AG08395 (cell line): ENCODE results near the gene EXOC3.

Experiments
- DNase-seq: peaks from one replicate; pipeline ENCODE4 v3.0.0; 2012; ENCODE audit warnings: mixed read lengths, low spot score

EXOC3 gene

GRCh38 chr5:457195-457961, 14.4 kb downstream of the EXOC3 start:
- DNase-seq, result no peak

DNA sequence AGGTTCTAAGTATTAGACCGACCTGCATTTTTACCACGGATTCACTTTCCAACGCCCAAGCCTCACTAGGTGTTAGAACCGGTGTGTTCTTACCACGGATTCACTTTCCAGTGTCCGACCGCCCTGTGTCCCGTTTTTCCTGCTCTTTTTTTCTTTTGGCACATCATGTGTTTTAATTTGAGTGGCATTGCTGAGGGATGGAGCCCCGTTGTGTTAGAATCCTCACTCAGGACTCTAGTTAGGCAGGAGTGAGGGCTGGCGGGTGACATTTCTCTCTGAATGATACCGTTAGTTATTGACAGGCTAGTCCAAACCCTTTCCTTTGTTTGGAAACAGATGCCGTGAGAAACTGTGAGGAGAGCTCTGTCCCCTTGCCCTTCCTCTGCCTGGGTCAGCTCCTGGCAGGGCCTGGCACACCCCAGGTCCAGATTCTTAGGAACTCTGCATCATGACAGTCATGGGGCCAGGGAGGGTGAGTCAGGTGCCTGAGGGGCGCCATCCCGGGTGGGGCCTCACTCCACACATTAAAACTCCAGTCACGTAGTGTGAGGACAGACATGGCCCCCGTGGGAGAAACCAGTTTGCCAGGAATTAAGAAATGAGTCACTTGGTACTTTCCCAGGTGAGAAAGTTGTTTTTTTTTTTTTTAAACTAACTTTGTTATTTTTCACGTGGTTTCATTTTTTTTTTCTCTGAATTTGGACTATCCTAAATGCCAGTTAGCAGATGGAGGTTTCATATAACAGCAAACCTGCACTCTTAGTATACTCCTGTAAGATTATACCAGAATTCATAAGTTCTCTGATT, 15.8 kb downstream of the EXOC3 start:
- DNase-seq, result peak; percentile 77

DNA sequence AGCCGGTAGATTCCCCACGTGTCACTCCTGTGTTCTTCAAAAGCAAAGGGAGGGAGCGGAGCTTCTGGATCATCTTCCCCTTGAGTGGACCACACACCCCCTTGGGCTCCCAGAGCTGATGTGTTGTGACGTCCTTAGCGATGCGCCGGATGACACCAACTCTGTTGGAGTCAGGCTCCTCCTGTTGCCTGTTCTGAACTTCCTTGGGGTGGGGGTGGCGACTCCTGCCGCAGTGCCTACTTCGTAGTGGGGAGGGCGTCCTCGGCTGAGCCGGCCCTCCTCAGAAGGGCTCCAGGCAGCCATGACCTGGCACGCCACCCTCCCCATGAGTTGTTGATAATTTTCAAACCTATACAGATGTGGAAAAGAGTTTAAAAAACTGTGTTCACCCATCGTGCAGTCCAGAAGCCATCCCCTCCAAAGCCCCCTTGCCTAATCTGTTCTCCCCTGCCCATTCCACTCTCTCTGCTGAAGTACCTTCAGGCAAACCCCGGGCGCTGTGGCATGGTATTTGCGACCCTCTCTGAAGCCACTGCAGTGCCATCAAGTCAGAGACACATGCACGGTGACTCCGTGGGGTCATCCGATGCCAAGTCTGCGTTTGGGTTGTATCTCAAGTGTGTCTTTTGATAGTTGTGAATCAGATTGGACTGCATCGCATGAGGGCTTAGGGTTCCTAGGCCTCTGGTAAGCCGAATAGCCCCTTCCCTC, 16.7 kb downstream of the EXOC3 start:
- no peak for DNase-seq

DNA sequence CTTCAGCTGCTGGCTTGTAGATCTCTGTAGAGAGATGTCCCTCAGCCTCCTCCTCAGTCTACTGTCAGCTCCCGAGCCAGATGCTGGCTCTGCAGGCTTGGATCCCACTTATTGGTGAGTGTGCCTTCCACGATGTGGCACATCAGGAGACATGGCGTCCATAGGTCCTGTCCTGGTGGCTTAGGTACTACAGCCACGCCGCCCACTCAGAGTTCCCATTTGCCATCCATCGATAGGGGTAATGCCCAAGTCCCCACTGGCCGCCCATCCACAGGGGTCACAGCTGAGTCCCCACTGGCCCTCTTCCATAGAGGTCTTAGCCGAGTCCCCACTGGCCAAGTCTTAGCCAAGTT, 17.3 kb downstream of the EXOC3 start:
- DNase-seq, result no peak

DNA sequence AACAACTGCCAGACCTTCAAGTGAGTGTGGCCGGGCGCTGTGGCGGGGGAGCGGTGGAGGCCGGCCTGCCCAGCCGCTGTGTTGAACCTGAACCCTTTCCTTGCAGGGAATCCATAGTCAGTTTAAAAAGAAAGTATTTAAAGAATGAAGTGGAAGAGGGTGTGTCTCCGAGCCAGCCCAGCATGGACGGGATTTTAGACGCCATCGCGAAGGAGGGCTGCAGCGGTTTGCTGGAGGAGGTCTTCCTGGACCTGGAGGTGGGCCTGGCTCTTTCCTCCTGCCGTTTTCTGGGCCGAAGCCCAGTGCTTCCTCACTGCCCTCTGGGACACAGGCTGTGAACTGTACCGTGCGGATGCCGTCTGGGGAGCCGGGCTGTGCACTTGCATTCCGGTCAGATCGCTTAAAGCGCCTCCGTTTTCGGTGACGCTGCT, 19.1 kb downstream of the EXOC3 start:
- DNase-seq, result no peak

- no peak for DNase-seq
Measured at GRCh38 chr5:463301-463700, 20.3 kb downstream of the EXOC3 start.

- DNase-seq, result no peak
Measured at GRCh38 chr5:463952-464351, 21.0 kb downstream of the EXOC3 start.

DNA sequence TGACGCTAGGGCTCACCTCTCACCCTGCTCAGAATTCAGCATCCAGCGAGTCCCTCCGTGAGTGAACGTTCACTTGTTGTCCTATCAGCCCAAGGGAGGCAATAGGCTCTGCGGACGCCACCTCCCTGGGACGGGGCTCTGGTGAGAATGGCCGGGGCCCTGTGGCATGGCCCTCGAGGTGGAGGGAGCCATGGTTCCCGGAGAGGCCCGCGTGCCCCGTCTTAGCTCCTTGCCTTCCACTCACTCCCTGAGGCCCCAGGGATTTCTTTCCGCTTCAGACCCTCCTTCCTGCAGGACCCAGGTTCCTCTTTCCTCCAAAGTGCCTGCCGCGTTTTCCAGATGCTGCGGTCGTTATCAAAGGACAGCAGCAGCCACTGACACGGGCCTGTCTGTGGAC, 21.5 kb downstream of the EXOC3 start:
- no peak for DNase-seq

GRCh38 chr5:464843-465590, 22.0 kb downstream of the EXOC3 start:
- DNase-seq, result no peak

DNA sequence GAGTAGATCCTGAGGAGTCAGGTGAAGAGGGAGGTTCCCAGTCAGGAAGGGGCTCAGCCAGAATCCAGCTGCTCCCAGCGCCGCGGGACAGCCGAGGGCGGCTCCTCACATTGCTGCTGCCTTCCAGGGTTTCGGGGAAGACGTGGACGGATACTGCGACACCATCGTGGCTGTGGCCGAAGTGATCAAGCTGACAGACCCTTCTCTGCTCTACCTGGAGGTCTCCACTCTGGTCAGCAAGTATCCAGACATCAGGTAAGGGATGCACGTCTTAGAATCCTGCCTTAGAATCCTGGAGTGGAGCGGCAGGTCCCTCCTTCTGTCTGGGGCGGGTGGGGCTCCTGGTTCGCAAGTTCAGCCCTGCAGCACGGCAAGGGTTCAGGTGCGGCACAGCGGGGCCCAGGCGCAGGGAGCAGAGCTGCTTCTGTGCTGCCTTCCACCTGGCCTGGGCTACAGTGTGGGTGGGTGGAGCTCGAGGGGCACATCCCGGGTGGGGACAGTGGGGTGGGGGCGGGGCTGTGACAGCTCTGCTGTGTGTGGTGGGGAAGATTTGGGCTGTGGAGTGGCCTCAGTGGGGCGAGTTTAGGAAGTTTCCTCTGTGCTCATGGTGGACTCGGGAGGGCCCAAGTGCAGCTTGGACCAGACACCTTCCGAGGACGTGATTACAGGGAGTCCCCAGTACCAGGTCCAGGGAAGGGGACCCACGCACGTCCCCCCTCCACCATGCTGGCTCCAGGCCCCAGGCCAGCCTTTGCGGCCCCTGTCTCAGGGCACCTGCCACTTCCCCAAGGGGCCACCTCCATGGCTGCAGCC, 22.8 kb downstream of the EXOC3 start:
- DNase-seq, result no peak

- DNase-seq, result no peak
Measured at GRCh38 chr5:466661-467310, 23.8 kb downstream of the EXOC3 start.

GRCh38 chr5:468401-468800, 25.4 kb downstream of the EXOC3 start:
- no peak for DNase-seq

DNA sequence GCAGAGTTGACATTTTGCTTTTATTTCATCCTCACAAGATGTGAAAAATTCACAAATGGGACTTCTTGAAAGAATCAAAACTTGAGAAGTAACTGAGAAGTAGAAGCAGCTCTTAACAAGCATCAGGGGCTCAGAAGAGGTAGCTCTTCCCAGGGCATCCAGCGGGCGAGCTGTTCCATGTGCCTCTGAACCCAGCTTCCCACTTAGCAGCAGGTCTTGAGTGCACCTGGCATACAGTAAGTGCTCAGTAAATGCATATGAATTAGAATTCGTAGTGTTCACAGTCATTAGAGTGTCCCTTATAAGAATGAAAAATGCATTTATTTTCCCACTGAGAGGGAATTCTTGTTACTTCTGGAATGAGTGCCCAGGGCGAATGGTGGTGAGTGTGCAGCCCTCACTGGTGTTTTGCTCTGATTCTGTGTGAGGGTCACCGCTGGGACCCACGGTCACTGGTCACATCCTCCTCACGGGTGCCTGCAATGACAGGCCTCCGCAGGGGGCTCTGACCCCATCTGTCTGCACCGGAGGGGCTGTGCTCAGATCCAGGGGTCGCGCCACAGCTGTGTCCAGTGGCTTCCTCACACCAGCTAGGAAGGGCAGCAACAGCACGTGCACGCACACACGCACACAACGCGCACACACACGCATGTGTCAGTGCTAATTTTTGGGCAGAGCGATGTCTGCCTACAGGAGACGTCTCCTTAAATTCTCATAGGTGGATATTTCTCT, 26.9 kb downstream of the EXOC3 start:
- DNase-seq, result no peak

- no peak for DNase-seq
Measured at GRCh38 chr5:470961-471749, 28.2 kb downstream of the EXOC3 start.

- DNase-seq, result no peak
Measured at GRCh38 chr5:471750-472058, 28.7 kb downstream of the EXOC3 start.

- DNase-seq, result no peak
Measured at GRCh38 chr5:472076-472655, 29.2 kb downstream of the EXOC3 start.

- DNase-seq, result peak; percentile 100
Measured at GRCh38 chr5:472656-473550, 29.9 kb downstream of the EXOC3 start.
